ENCODE data around the gene DFFB. TPM values are rescaled to one million over a fixed set of nuclear protein-coding genes. Genes with fewer than 3 reads are reported as not detected.

Gene DFFB
- total RNA-seq, 3 donors from 2014 or later (not counting 1 experiment from before 2014, with no cell fraction given), result 18.3 to 27.8 (median 18.5) TPM

DNA sequence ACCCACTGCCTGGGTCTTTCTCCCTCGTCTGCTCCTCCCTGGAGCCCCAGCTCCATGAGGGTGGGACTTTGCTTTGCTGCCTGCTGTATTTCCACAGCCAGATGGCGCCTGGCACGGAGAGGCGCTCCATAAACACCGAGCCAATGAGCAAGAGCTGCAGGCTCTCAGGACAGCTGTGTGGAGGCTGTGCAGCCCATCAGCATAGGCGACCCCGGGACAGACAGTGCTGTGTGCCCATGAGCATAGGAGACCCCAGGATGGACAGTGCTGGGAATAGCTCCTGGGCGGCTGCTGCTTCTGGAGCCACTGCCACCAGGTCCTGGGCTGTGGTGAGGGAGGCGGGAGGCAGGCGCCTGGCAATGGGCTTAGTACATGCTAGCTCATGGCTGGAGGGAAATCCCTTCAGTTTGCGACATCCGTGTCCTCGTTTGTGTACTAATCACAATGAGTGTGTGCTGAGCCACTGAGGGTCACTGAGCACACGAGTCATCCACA is 29.4 kb upstream of the DFFB start:
- H3K36me3 Mint-ChIP-seq, result peaks cover 35% of the 10 kb centered on the region
- intact Hi-C loops (cut with micrococcal nuclease), result no loop called here
- 93% methylated on average over 14 of the region's 14 CpGs for WGBS (ENCODE audit: insufficient coverage)
- Histone ChIP-seq H3K36me3 (ENCODE audit: control insufficient read depth, insufficient read depth, low read length) (peaks cover 65% of the 10 kb centered on the region), H3K27ac (ENCODE audit: low read length) (no peak overlapping the region), H3K4me3 (ENCODE audit: low read length) (no peak overlapping the region), H3K9me3 (ENCODE audit: control insufficient read depth, insufficient read depth, low read length) (no peaks in the 10 kb centered on the region), H3K4me1 (ENCODE audit: control insufficient read depth, insufficient read depth, low read length) (no peaks in the 10 kb centered on the region), H3K27me3 (ENCODE audit: control insufficient read depth, insufficient read depth, low read length) (no peaks in the 10 kb centered on the region)
- ATAC-seq (no peak), DNase-seq (no peak)
- no peaks in the 10 kb centered on the region for H3K9me3 Mint-ChIP-seq
- H3K4me3 Mint-ChIP-seq, result no peak overlapping the region
- H3K27me3 Mint-ChIP-seq (ENCODE audit: low read depth in 2 of 2), result no peaks in the 10 kb centered on the region
- no peaks in the 10 kb centered on the region for H3K4me1 Mint-ChIP-seq
- no peak overlapping the region for H3K27ac Mint-ChIP-seq
- TF ChIP-seq, protein P1, sequence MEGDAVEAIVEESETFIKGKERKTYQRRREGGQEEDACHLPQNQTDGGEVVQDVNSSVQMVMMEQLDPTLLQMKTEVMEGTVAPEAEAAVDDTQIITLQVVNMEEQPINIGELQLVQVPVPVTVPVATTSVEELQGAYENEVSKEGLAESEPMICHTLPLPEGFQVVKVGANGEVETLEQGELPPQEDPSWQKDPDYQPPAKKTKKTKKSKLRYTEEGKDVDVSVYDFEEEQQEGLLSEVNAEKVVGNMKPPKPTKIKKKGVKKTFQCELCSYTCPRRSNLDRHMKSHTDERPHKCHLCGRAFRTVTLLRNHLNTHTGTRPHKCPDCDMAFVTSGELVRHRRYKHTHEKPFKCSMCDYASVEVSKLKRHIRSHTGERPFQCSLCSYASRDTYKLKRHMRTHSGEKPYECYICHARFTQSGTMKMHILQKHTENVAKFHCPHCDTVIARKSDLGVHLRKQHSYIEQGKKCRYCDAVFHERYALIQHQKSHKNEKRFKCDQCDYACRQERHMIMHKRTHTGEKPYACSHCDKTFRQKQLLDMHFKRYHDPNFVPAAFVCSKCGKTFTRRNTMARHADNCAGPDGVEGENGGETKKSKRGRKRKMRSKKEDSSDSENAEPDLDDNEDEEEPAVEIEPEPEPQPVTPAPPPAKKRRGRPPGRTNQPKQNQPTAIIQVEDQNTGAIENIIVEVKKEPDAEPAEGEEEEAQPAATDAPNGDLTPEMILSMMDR (IDR thresholded peaks at IDR 0.05), result no peak

DNA sequence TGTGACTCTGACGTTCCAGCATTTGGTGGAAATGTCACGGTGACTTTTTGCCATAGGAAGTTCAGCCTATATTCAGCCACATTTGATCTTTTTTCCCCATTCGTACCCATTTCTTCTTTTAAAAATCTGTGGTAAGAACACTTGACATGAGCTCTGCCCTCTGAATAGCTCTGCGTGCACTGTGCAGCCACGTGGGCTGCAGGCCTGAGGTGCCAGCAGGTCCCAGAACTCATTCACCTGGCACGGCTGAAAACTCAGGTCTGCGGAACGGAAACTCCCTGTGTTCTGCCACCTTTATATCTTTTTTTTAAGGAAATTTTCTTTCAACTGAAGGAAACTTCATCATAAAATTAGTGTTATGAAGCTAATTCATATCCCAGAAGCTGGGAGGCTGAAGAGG is 28.9 kb upstream of the DFFB start:
- no peak for DNase-seq
- Histone ChIP-seq H3K27me3 (ENCODE audit: control insufficient read depth, insufficient read depth, low read length) (no peaks in the 10 kb centered on the region), H3K4me1 (ENCODE audit: control insufficient read depth, insufficient read depth, low read length) (no peaks in the 10 kb centered on the region), H3K27ac (ENCODE audit: low read length) (no peak overlapping the region), H3K9me3 (ENCODE audit: control insufficient read depth, insufficient read depth, low read length) (no peaks in the 10 kb centered on the region), H3K36me3 (ENCODE audit: control insufficient read depth, insufficient read depth, low read length) (peaks cover 63% of the 10 kb centered on the region), H3K4me3 (ENCODE audit: low read length) (no peak overlapping the region)
- intact Hi-C loops (cut with micrococcal nuclease), result no loop called here
- Mint-ChIP-seq H3K4me1 (no peaks in the 10 kb centered on the region), H3K4me3 (no peak overlapping the region), H3K9me3 (no peaks in the 10 kb centered on the region), H3K27ac (no peak overlapping the region), H3K27me3 (ENCODE audit: low read depth in 2 of 2) (no peaks in the 10 kb centered on the region), H3K36me3 (peaks cover 39% of the 10 kb centered on the region)
- no peak for ATAC-seq
- TF ChIP-seq, protein P1 (IDR thresholded peaks at IDR 0.05), result no peak
- 97% methylated on average over 6 of the region's 8 CpGs for WGBS (ENCODE audit: insufficient coverage)

DNA sequence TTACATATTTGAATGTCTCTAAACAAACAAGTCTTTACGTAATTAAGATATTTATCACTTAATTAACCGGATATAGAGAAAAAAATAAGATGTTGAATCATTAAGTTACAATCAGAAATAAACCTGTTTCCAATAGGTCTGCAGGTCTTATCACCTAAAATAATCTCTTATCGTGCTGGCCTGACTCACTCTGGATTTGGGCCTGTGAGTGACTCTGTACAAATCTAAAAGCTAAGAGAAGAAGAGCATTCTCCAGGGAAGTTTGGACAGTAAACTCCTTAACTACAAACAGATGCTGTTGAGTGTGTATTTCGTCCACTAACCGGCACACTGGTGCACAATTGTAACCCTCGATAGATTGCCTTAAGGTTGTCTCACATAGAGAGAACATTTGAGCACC is 25.6 kb upstream of the DFFB start:
- Mint-ChIP-seq H3K9me3 (no peaks in the 10 kb centered on the region), H3K4me3 (no peak overlapping the region), H3K4me1 (no peaks in the 10 kb centered on the region), H3K27ac (no peak overlapping the region), H3K27me3 (ENCODE audit: low read depth in 2 of 2) (no peaks in the 10 kb centered on the region), H3K36me3 (peaks cover 44% of the 10 kb centered on the region)
- Histone ChIP-seq H3K27me3 (ENCODE audit: control insufficient read depth, insufficient read depth, low read length) (no peaks in the 10 kb centered on the region), H3K9me3 (ENCODE audit: control insufficient read depth, insufficient read depth, low read length) (no peaks in the 10 kb centered on the region), H3K4me3 (ENCODE audit: low read length) (no peak overlapping the region), H3K36me3 (ENCODE audit: control insufficient read depth, insufficient read depth, low read length) (peaks cover 66% of the 10 kb centered on the region), H3K27ac (ENCODE audit: low read length) (no peak overlapping the region), H3K4me1 (ENCODE audit: control insufficient read depth, insufficient read depth, low read length) (no peaks in the 10 kb centered on the region)
- TF ChIP-seq, protein P1 (IDR thresholded peaks at IDR 0.05), result no peak
- intact Hi-C loops (cut with micrococcal nuclease), result no loop called here
- no peak for DNase-seq
- no peak for ATAC-seq
- 95% methylated on average over 4 of the region's 6 CpGs for WGBS (ENCODE audit: insufficient coverage)

DNA sequence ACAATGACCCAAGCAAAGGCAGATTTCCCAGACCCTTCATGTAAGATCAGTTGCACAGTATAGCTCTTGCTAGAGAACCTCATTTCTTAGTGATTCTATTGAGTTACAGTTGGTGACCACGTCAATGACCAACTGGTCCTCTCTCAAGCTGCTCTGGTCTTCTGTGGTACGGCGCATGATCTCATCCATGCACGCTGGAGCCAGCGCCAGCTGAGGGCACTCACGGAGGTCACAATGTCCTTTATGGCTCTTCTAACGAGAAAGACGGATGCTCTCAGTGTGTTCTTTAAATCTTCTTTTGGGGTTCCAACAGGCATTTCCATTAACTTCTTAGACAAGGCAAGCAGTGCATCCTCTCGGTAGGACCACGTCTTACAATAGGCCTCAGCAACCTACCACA is 22.6 kb upstream of the DFFB start:
- intact Hi-C loops (cut with micrococcal nuclease), result no loop called here
- Mint-ChIP-seq H3K27ac (no peak overlapping the region), H3K4me3 (no peak overlapping the region), H3K9me3 (no peaks in the 10 kb centered on the region), H3K36me3 (peaks cover 43% of the 10 kb centered on the region), H3K4me1 (no peaks in the 10 kb centered on the region), H3K27me3 (ENCODE audit: low read depth in 2 of 2) (no peaks in the 10 kb centered on the region)
- DNase-seq (no peak), ATAC-seq (no peak)
- Histone ChIP-seq H3K9me3 (ENCODE audit: control insufficient read depth, insufficient read depth, low read length) (no peaks in the 10 kb centered on the region), H3K4me1 (ENCODE audit: control insufficient read depth, insufficient read depth, low read length) (no peaks in the 10 kb centered on the region), H3K36me3 (ENCODE audit: control insufficient read depth, insufficient read depth, low read length) (peaks cover 73% of the 10 kb centered on the region), H3K27ac (ENCODE audit: low read length) (no peak overlapping the region), H3K27me3 (ENCODE audit: control insufficient read depth, insufficient read depth, low read length) (no peaks in the 10 kb centered on the region), H3K4me3 (ENCODE audit: low read length) (no peak overlapping the region)
- 98% methylated on average over 10 of the region's 10 CpGs for WGBS (ENCODE audit: insufficient coverage)
- TF ChIP-seq, protein P1 (IDR thresholded peaks at IDR 0.05), result no peak

Measured in natural killer cell (primary cell).